ENCODE measurements around the gene GABRR2. TPM values are rescaled to one million over a fixed set of nuclear protein-coding genes. Genes with fewer than 3 reads are reported as not detected.

GABRR2 gene
- total and polyA plus RNA-seq, 7 experiments from 2014 or later: 0.40 to 1.9 (median 1.5) TPM; not detected in 2

- no peak for ATAC-seq
- intact Hi-C loops (cut with micrococcal nuclease): no loop called here
These were observed 63.1 kb downstream of the GABRR2 start for GRCh38 chr6:89251976-89252375.

GRCh38 chr6:89251170-89251569 lies 63.9 kb downstream of the GABRR2 start:
- Mint-ChIP-seq H3K4me1 (peaks cover 0 to 6% (median 0%) of the 10 kb centered on the region in 7 donors), H3K27ac (no peak overlapping the region), H3K27me3 (peaks cover 0 to 34% (median 4%) of the 10 kb centered on the region in 5 donors), H3K36me3 (peaks cover 0 to 4% (median 0%) of the 10 kb centered on the region in 5 donors), H3K4me3 (no peak overlapping the region), H3K9me3 (no peaks in the 10 kb centered on the region)
- H3K27ac ChIP-seq (ENCODE audit: low read depth, low read length): no peak overlapping the region
- DNase-seq (no peak), ATAC-seq (no peak)
- H3K9me3 ChIP-seq (ENCODE audit: control insufficient read depth in 2 of 3, low read length in 3 of 3): no peaks in the 10 kb centered on the region
- intact Hi-C loops (cut with micrococcal nuclease): no loop called here
- CTCF ChIA-PET: no interaction called here
- POLR2A ChIA-PET: no interaction called here
- H3K4me3 ChIP-seq (ENCODE audit: low read length): no peak overlapping the region
- H3K4me1 ChIP-seq (ENCODE audit: control insufficient read depth in 2 of 2, insufficient read depth in 2 of 2, low read length in 2 of 2): no peaks in the 10 kb centered on the region
- no peaks in the 10 kb centered on the region for H3K36me3 ChIP-seq (ENCODE audit: control insufficient read depth in 2 of 3, insufficient read depth in 3 of 3, low read length in 3 of 3)
- no peaks in the 10 kb centered on the region for H3K27me3 ChIP-seq (ENCODE audit: control insufficient read depth in 2 of 2, insufficient read depth in 2 of 2, low read length in 2 of 2)

More at GRCh38 chr6:89251976-89252375, 63.1 kb downstream of the GABRR2 start:
- H3K4me3 ChIP-seq (ENCODE audit: low read length): no peak overlapping the region
- ChIA-PET CTCF (no interaction called here), POLR2A (no interaction called here)
- H3K27me3 ChIP-seq (ENCODE audit: control insufficient read depth in 2 of 2, insufficient read depth in 2 of 2, low read length in 2 of 2): no peaks in the 10 kb centered on the region
- H3K9me3 ChIP-seq (ENCODE audit: control insufficient read depth in 2 of 3, low read length in 3 of 3): no peaks in the 10 kb centered on the region
- H3K27ac ChIP-seq (ENCODE audit: low read depth, low read length): no peak overlapping the region
- H3K27ac Mint-ChIP-seq: no peak overlapping the region
- H3K4me1 ChIP-seq (ENCODE audit: control insufficient read depth in 2 of 2, insufficient read depth in 2 of 2, low read length in 2 of 2): no peaks in the 10 kb centered on the region
- DNase-seq: no peak
- peaks cover 0 to 6% (median 0%) of the 10 kb centered on the region in 7 donors for H3K4me1 Mint-ChIP-seq
- H3K27me3 Mint-ChIP-seq: peaks cover 0 to 26% (median 1%) of the 10 kb centered on the region in 5 donors
- H3K9me3 Mint-ChIP-seq: no peaks in the 10 kb centered on the region
- no peak overlapping the region for H3K4me3 Mint-ChIP-seq
- H3K36me3 ChIP-seq (ENCODE audit: control insufficient read depth in 2 of 3, insufficient read depth in 3 of 3, low read length in 3 of 3): no peaks in the 10 kb centered on the region
- H3K36me3 Mint-ChIP-seq: no peaks in the 10 kb centered on the region

GRCh38 chr6:89250239-89250638 lies 64.9 kb downstream of the GABRR2 start:
- intact Hi-C loops (cut with micrococcal nuclease): no loop called here
- ChIA-PET POLR2A (no interaction called here), CTCF (interaction anchor here (0.6 to 1.0 kb wide), 2 partner anchors 48 to 268 kb away, joined by 3 to 5 read pairs; no protein-coding TSS in a partner anchor)

GRCh38 chr6:89244241-89244985 lies 70.7 kb downstream of the GABRR2 start:
- ChIA-PET POLR2A (interaction anchor here (2.4 kb wide), 1 partner anchor 164 kb away, joined by 6 read pairs; the partner anchor contains the start of gene PNRC1), CTCF (interaction anchor here (0.6 to 4.7 kb wide), 4 partner anchors 9 to 261 kb away, joined by 3 to 35 read pairs (median 5); no protein-coding TSS in a partner anchor)
- Mint-ChIP-seq H3K27ac (no peak overlapping the region), H3K36me3 (peaks cover 0 to 4% (median 0%) of the 10 kb centered on the region in 5 donors), H3K9me3 (no peaks in the 10 kb centered on the region), H3K4me3 (no peak overlapping the region), H3K27me3 (peaks cover 0 to 34% (median 8%) of the 10 kb centered on the region in 5 donors), H3K4me1 (peaks cover 8 to 16% (median 15%) of the 10 kb centered on the region in 7 donors)
- intact Hi-C loops (cut with micrococcal nuclease): loop anchor here in 1 of 2 donors (5.0 kb wide), 1 partner anchor 122 kb away; no protein-coding TSS in a partner anchor
- DNase-seq (no peak), ATAC-seq (no peak)
- H3K27me3 ChIP-seq (ENCODE audit: control insufficient read depth in 2 of 2, insufficient read depth in 2 of 2, low read length in 2 of 2): no peaks in the 10 kb centered on the region
- H3K4me1 ChIP-seq (ENCODE audit: control insufficient read depth in 2 of 2, insufficient read depth in 2 of 2, low read length in 2 of 2): peaks cover 0 to 3% of the 10 kb centered on the region in 2 donors
- no peak overlapping the region for H3K27ac ChIP-seq (ENCODE audit: low read depth, low read length)
- no peaks in the 10 kb centered on the region for H3K9me3 ChIP-seq (ENCODE audit: control insufficient read depth in 2 of 3, low read length in 3 of 3)
- H3K36me3 ChIP-seq (ENCODE audit: control insufficient read depth in 2 of 3, insufficient read depth in 3 of 3, low read length in 3 of 3): no peaks in the 10 kb centered on the region
- H3K4me3 ChIP-seq (ENCODE audit: low read length): no peak overlapping the region

More at GRCh38 chr6:89250239-89250638, 64.9 kb downstream of the GABRR2 start:
- Histone ChIP-seq H3K27me3 (ENCODE audit: control insufficient read depth in 2 of 2, insufficient read depth in 2 of 2, low read length in 2 of 2) (no peaks in the 10 kb centered on the region), H3K9me3 (ENCODE audit: control insufficient read depth in 2 of 3, low read length in 3 of 3) (no peaks in the 10 kb centered on the region), H3K4me3 (ENCODE audit: low read length) (no peak overlapping the region), H3K36me3 (ENCODE audit: control insufficient read depth in 2 of 3, insufficient read depth in 3 of 3, low read length in 3 of 3) (no peaks in the 10 kb centered on the region), H3K27ac (ENCODE audit: low read depth, low read length) (no peak overlapping the region), H3K4me1 (ENCODE audit: control insufficient read depth in 2 of 2, insufficient read depth in 2 of 2, low read length in 2 of 2) (no peaks in the 10 kb centered on the region)
- no peak for ATAC-seq
- Mint-ChIP-seq H3K27me3 (peaks cover 0 to 40% (median 4%) of the 10 kb centered on the region in 5 donors), H3K9me3 (no peaks in the 10 kb centered on the region), H3K4me1 (peaks cover 0 to 6% (median 0%) of the 10 kb centered on the region in 7 donors), H3K27ac (no peak overlapping the region), H3K36me3 (peaks cover 0 to 4% (median 0%) of the 10 kb centered on the region in 5 donors), H3K4me3 (no peak overlapping the region)
- no peak for DNase-seq

- Mint-ChIP-seq H3K36me3 (peaks cover 0 to 4% (median 0%) of the 10 kb centered on the region in 5 donors), H3K4me3 (no peak overlapping the region), H3K27ac (no peak overlapping the region), H3K9me3 (no peaks in the 10 kb centered on the region), H3K27me3 (peaks cover 0 to 33% (median 8%) of the 10 kb centered on the region in 5 donors), H3K4me1 (peaks cover 13 to 26% (median 19%) of the 10 kb centered on the region in 7 donors)
- Histone ChIP-seq H3K9me3 (ENCODE audit: control insufficient read depth in 2 of 3, low read length in 3 of 3) (no peaks in the 10 kb centered on the region), H3K27ac (ENCODE audit: low read depth, low read length) (no peak overlapping the region), H3K4me1 (ENCODE audit: control insufficient read depth in 2 of 2, insufficient read depth in 2 of 2, low read length in 2 of 2) (peaks cover 6 to 8% of the 10 kb centered on the region in 2 donors), H3K27me3 (ENCODE audit: control insufficient read depth in 2 of 2, insufficient read depth in 2 of 2, low read length in 2 of 2) (no peaks in the 10 kb centered on the region), H3K4me3 (ENCODE audit: low read length) (no peak overlapping the region), H3K36me3 (ENCODE audit: control insufficient read depth in 2 of 3, insufficient read depth in 3 of 3, low read length in 3 of 3) (no peaks in the 10 kb centered on the region)
- DNase-seq: no peak
- no peak for ATAC-seq
- ChIA-PET POLR2A (no interaction called here), CTCF (interaction anchor here (1.2 to 4.7 kb wide), 3 partner anchors 10 to 260 kb away, joined by 3 to 35 read pairs (median 7); no protein-coding TSS in a partner anchor)
- intact Hi-C loops (cut with micrococcal nuclease): loop anchor here in 1 of 2 donors (5.0 kb wide), 1 partner anchor 121 kb away; no protein-coding TSS in a partner anchor
These were observed 71.8 kb downstream of the GABRR2 start for GRCh38 chr6:89243331-89243629.

GRCh38 chr6:89242574-89243330 lies 72.3 kb downstream of the GABRR2 start:
- Mint-ChIP-seq H3K4me1 (peaks cover 13 to 29% (median 19%) of the 10 kb centered on the region in 7 donors), H3K27me3 (peaks cover 0 to 34% (median 8%) of the 10 kb centered on the region in 5 donors), H3K4me3 (no peak overlapping the region), H3K36me3 (peaks cover 0 to 4% (median 0%) of the 10 kb centered on the region in 5 donors), H3K9me3 (no peaks in the 10 kb centered on the region), H3K27ac (no peak overlapping the region)
- no peak overlapping the region for H3K27ac ChIP-seq (ENCODE audit: low read depth, low read length)
- ChIA-PET POLR2A (interaction anchor here (1.0 kb wide), 1 partner anchor 260 kb away, joined by 4 read pairs; no protein-coding TSS in a partner anchor), CTCF (interaction anchor here (1.2 to 4.7 kb wide), 4 partner anchors 10 to 259 kb away, joined by 3 to 35 read pairs (median 6); partner anchors contain the start of gene PNRC1)
- intact Hi-C loops (cut with micrococcal nuclease): loop anchor here (1.0 to 5.0 kb wide), 4 partner anchors 120 to 260 kb away; partner anchors contain the start of gene PNRC1 (in 1 of the 2)
- ATAC-seq: peak; percentile 48
- H3K4me3 ChIP-seq (ENCODE audit: low read length): no peak overlapping the region
- DNase-seq: peak in 4 of 9 donors; percentile 15 to 35 (median 33)
- no peaks in the 10 kb centered on the region for H3K36me3 ChIP-seq (ENCODE audit: control insufficient read depth in 2 of 3, insufficient read depth in 3 of 3, low read length in 3 of 3)
- no peaks in the 10 kb centered on the region for H3K27me3 ChIP-seq (ENCODE audit: control insufficient read depth in 2 of 2, insufficient read depth in 2 of 2, low read length in 2 of 2)
- no peaks in the 10 kb centered on the region for H3K9me3 ChIP-seq (ENCODE audit: control insufficient read depth in 2 of 3, low read length in 3 of 3)
- H3K4me1 ChIP-seq (ENCODE audit: control insufficient read depth in 2 of 2, insufficient read depth in 2 of 2, low read length in 2 of 2): peaks cover 6 to 8% of the 10 kb centered on the region in 2 donors

All from naive thymus-derived CD4-positive, alpha-beta T cell (primary cell).